Fibroblast of skin of abdomen (primary cell): ENCODE results near the gene HERC2.
"Not testable (repeated sequence)": the region's sequence is repeated elsewhere in the genome, so short reads cannot be mapped to it uniquely, and the experiment has no call there.

ENCODE experiments used
- DNase-seq: peaks from one replicate; pipeline ENCODE4 v3.0.0-alpha.2; 2013

Gene HERC2

DNA sequence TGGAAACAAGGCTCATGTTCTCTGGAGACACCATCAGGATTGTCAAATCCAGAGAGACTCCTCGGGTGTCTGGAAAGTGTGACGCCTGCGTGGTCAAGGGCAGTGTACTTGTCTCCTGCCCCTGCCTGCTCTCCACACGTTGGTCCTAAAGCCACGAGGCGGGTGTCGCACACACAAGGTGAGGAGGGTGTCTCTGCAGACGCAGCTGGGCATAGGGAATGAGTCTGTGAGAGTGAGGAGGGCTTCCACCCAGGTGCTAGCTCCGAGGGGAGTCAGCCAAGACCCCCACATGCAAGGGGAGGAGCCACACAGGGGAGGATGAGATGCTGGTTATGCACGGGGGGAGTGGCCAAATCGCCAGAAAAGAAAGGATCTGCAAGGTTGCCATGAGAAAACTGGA lies 194.9 kb downstream of the HERC2 start:
- no peak for DNase-seq

DNA sequence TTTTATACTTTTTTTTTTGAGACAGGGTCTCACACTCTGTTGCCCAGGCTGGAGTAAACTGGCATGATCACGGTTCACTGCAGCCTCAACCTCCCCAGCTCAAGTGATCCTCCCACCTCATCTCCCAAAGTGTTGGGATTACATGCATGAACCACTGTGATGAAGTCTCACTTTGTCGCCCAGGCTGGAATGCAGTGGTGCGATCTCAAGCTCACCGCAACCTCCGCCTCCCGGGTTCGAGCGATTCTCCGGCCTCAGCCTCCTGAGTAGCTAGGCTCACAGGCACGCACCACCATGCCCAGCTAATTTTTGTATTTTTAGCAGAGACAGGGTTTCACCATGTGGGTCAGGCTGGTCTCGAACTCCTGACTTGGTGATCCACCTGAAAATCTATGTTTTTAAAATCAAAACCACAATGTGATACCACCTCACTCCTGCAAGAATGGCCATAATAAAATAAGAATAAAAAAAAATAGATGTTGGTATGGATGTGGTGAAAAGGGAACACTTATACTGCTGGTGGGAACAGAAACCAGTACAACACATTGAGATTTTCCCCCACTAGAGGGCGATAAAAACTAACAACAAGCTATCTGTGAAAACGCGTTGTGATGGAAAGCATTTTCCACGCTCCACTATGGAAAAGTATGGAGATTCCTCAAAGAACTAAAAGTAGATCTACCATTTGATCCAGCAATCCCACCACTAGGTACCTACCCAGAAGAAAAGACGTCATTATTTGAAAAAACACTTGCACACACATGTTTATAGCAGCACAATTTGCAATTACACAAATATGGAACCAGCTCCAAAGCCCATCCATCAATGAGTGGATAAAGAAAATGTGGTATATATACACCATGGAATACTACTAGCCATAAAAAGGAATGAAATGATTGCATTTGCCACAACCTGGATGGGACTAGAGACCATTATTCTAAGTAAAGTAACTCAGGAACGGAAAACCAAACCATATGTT lies 196.0 kb downstream of the HERC2 start:
- DNase-seq = peak; percentile 52

DNA sequence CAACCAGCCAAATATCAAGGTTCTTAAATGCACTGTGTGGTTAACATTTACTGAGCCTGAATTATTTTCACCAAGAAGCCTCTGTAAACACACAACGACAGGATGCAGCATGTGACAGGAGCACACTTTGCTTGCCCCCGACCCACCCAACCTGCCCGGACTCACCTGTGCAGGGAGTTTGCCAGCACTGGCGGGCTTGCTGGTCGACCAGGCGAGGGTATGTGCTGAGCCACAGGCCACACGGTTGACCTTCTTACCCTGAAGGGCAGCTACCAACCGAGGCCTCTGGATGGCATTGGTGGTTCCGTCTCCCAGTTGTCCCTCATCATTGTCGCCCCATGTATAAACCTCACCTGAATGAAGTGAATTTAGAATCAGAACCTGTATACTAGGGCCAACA lies 197.1 kb downstream of the HERC2 start:
- DNase-seq = no peak

DNA sequence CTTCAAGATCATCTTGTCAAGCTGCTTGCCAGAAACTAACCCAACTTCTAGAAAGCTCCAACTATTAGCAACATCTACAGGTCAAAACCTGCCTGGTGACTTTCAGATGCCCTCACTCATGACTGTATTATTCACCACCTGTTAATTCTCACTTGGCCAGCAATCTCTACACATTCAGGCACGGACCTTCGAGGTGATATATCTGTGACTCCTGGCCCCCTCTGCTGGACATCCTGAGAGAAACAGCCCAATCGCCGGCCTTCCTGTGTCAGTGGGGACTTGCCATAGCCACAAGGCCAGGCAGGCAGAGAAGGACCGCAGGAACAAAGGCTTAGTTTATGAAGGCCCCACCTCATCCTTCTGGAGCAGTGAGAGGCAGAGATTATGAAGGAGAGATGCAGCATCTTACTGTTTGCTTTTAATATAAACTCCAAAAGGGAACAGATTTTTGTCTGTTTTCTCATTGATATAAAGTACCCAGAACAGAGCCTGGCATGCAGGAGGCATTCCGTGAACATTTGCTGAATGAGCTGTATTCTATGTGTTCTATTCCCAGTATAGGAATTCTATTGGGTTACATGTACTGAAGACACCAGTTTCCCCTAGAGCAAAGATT lies 198.5 kb downstream of the HERC2 start:
- DNase-seq = peak; percentile 64

DNA sequence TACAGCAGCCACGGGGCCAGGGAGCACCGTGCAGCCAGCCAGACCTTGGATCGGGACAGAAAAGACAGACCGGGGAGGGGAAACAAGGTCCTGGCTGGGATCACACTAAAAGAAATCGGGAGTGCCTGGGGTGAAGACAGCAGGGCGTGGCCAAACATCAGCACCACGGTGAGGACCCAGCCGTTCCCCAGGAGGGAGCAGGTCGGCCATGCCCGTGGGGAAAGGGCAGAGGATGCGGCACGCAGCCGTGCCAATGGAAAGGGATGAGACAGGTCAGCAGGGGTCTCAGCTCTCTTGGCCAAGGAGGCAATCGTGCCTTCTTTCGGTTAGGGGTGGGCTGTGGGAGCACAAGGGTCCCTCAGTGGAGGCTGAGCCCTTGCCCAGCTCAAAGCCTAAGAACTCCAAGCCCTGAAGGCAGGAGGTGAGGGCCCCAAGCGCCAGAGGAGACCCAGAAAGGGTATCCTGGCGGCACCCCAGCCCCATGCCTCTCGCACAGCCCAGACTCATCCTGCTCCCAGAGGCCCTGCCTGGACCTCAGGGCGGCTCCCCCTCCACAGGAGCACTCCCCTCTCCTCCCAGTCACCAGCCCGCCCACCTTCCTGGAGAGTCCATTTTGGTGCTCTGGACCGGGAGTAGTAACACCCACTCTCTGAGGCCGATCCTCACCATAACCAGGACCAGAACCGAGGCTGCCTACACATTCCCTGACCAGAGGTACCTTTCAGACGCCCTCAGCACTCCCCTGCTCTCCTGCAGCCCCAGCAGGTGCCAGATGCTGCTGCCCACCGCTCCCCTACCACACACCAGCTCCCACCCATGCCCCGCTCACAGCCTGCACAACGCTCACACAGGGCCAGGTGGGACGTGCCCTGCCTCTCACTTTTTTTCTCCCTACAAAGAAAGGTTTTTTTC lies 199.7 kb downstream of the HERC2 start:
- DNase-seq = no peak

DNA sequence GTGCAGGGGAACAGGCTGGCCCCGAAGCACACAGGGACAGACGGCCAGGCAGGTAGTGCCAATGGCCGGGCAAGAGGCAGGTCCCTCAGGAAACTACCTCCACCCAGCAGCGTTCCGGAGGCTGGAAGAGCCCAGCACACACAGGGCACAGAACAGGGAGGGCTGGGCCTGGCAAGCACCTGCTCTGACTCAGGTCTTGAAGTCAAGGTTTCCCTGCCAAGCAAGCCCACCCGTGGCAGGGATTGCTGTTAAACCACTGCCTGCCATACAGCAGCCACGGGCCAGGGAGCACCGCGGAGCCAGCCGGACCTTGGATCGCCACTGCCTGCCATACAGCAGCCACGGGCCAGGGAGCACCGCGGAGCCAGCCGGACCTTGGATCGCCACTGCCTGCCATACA lies 200.4 kb downstream of the HERC2 start:
- not testable (repeated sequence) for DNase-seq

DNA sequence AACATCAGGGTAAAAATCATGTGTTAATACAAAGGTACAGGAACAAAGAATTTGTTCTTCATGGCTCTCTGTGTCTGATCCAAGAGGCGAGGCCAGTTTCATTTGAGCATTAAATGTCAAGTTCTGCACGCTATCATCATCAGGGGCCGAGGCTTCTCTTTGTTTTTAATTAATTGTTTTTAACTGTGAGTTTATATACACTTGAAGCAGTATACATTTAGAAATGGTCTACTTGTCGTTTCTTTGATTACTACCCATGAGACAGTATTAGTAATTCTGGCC lies 201.7 kb downstream of the HERC2 start:
- DNase-seq = no peak

DNA sequence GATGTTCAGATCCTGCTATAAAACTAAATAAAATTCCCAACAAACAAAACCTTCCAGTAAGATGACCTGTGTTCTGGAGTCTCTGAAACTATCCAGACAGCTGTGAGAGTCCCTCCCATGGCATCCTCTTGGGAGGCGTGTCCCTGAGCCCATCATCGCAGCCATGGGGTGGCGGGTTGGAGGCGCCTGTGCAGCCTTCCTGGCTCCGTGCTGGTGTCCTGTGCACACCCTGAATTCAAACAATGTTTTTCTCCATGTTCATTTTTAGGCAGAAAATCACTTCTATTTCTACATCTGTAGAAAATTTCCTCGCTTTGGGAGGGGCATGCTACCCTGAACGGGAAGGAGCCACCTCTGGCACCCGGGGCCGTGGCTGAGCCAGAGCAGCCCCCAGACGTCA lies 203.4 kb downstream of the HERC2 start:
- no peak for DNase-seq

DNA sequence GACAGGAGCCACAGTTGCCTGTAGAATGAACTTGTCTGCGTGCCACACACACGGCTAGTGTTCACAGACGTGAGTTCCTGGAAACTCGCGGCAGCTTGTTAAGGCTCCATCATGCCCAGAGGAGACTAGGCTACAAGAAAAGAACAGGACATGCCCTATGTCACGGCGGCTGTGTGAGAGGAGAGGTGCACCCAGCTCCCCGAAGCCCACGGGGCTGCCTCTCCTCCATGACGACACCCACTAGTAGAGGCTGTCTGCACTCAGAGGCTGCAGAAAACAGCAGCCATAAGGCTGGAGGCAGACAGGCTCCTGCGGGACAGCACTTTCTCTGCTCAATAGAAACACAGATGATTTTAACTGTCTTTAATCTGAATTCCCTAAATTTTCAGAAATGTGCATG lies 203.9 kb downstream of the HERC2 start:
- DNase-seq = no peak

DNA sequence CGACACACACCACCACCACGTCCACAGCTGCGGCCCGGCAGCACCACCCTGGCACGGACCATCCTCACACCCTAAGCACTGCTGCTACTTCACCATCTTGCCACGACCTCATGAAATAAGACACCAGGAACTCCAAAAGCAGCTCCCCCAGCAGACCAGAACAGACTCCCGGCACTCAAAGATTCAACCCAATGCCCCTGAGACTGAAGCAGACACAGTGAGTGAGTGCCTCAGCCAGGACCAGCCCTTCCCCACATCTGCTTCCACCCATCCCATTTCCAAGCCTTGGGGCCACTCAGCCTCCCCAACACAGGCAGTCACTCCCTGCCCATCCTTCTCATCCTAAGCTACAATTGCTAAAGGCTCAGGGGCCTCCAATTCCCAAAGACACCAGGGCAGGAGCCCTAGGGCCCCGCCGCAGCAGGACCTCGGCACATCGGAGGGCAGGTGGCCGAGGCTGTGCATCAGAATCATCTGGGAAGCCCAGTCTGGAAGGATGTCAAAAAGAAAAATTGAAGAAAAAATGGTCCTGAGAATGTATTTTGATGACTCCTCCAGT lies 204.5 kb downstream of the HERC2 start:
- DNase-seq = no peak

DNA sequence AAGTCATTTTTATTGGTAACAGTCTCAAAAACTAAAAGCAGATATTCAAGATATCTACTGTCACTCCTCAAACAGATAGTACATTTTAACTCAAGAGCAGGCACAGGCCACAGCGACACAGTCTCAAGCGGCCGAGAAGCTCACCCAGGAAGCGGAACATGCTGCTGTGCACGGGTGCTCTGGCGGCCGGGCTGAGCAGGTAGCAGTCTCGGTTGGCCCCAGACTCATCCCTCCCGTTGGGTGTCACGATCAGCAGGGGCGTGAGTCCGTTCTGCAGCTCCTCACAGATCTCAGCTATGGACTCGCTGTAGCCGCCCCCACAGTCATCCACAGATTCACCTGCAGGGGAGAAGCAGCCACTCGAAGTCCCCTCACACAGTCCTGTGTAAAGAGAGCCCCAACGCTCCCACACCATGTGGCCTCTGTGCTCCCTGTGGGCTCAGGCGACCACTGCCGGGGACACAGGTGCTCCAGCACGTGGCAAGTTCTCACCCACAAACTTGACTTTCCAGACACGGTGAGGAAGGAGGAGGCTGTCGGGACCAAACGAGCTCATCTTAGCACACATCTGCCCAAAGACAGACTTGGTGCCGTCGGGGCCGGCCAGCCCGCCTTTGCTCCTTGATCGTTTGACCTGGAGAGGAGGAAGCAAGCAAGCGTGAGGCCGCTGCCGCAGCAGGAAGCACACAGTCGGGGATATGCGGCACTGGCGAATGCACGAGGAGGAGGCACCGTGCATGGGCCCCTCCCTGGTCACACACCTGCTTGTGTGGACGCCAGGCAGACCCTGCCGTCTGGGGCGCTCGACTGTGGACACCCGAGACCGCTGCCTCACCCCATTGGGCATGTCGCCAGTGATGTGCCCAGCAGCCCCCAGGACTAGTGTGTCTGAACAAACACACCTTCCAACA lies 205.2 kb downstream of the HERC2 start:
- DNase-seq = no peak

DNA sequence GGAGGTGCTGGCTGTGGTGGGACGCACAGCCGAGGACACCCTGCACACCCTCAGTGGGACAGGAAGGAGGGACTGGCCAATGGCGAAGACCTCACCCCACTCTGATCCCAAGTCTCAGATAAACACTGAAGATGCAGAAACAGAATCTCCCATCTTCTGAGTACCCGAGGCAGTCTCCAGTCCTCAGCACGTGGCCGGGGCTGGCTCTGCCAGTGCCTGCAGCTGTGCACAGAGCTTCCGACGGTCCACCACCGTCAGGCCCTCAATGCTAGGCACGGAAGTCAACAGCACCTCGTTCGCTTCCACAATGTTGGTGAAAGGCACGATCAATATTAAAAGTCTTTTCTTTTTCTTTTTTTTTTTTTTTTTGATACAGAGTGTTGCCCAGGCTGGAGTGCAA lies 206.1 kb downstream of the HERC2 start:
- DNase-seq = no peak

DNA sequence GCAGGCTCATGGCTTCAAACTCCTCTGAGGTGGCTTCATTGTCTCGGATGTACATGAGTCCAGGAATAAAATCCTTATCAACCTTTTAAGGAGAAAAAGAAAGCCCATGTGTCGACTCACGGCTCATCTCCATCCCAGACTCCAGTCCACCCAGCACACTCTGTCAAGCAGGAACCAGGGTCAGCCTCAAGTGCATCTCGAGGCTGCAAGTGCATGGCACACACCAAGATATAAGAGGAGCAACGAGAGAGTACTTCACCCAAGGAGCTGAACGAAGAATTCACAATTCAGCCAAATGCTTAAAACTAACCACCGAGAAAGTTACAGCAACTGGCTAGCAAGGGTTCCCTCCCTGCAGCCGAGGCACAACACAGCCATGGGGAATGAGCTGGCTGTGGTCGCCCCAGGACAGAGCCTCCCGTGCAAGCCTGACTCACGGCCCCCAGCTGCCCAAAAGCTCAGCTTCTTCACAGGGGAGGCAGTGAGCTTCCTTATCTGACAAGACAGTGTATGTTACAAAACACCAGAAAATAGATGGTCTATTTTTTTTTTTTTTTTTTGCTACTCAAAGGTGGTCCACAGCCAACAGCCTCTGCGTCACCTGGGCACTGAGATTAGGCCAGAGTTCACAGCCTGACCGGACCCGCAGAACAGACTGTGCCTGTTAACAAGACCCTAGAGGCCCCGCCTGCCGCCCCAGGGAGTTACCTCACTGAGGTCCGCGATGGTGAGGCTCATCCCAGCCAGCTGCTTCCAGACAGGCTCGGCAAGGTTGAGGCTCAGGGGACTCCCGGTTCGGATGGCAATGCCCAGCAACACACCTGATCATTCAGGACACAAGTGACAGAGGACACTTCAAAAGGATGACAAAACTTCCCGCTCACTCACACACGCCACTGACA lies 207.0 kb downstream of the HERC2 start:
- no peak for DNase-seq

DNA sequence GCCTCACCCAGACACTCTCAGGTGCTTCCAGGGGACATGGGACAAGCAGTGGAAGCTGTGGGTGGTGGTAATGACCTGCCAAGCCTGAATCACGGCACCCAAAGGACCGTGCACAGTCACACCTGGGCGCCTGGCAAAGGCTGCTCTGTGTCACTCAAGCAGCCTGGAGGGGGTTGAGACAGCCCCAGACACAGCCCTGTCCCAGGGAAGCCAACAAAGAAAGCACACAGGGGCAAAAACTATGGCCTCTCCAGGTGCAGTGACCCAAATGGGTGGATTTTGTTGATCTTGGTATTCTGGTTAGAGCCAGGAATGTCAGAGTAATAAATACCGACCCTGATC lies 207.9 kb downstream of the HERC2 start:
- no peak for DNase-seq

DNA sequence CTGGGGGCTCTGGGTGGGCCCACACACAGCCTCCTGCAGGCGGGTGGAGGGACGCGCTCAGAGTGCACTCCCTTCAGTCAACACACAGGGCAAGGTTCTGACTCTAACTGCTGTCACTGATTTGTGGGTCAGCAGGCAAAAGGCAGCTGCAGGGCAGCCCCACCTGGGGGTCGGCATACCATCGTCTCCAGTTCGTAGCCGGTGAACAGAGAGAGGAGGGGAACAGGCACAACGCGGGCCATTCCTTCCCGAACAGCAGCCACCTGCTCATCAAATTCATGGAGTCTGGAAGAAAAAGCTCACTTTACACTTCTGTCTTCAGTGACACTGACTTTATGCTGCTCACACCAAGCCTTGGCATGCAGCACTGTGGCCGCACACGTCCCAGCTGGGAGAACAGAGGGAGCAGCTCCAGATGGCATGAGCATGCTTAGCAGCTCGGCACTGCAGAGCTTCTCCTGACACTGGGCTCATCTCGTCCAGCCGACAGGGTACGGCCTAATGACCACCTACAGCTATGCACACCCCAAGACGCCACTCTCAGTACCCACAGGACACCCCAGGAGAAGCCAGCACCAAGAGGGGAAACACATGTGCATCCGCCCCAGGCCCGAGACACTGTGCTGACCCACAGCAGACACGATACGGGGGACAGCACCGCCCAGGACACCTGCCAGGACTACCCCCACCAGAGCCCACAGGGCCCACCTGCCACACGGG lies 208.4 kb downstream of the HERC2 start:
- DNase-seq = no peak

DNA sequence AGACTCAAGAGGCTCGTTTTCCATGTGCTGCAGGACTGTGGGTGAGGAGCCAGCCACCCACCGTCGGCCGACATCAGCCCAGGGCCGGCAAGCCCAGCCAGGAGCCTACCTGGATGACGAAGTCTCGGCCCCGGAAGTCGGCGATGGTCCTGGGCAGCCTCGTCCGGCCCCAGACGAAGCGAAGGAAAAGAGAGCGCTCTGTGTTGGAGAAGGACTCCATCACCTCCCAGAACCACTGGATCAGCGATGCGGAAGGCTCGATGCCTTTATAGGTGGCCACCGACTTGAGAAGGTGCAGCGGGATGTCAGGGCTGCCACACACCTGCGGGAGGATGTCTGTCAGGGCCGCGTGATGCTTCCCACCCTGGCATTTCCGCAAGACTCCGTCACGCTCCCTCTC lies 209.0 kb downstream of the HERC2 start:
- no peak for DNase-seq

DNA sequence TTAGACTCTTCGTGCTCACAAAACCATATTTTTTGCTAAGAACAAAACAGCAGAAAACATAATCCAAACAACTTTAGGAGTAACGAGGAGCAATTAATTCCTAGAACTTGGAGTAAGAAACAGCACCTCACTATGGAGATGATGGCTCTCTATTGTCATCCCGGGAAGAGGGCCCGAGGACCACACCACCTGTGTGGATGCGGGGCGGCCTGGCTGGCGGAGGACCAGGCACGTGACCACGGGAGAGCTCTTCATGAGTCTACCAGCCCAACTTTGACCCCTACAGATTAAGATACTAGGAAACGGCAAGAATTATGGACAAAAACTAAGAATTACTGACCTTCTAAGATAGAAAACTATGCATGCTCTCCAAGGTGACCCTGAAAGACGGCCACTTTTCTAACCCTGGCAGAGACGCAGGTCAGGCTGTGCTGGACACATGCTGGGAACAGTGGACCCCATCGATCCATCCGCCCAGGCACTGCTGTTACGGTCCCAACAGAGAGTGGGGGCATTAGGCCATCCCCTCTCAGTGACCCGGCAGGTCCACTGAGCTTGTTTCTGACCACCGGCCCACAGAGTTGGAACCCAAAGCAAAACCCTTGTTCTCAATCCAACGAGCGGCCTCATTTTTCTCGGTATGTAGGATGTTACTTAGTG lies 209.7 kb downstream of the HERC2 start:
- no peak for DNase-seq

DNA sequence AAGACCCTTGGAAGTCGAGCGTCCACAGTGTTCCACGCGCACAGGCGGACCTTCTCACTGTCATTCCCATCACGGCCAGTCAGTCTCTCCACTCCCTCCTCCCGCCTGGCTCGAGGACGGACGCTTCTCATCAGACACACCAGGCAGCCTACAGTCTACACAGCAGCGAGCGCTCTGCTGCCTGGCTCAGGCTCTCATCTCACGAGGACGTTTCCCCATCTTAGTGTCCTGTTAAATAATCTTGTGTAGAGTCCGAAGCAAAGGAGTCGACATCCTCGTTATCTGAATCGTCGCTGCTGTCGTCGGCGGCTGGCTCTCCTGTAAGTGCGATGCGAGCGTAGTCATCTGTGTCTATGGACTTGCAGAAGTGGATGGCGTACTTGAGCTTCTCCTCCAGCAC lies 210.4 kb downstream of the HERC2 start:
- DNase-seq = no peak

DNA sequence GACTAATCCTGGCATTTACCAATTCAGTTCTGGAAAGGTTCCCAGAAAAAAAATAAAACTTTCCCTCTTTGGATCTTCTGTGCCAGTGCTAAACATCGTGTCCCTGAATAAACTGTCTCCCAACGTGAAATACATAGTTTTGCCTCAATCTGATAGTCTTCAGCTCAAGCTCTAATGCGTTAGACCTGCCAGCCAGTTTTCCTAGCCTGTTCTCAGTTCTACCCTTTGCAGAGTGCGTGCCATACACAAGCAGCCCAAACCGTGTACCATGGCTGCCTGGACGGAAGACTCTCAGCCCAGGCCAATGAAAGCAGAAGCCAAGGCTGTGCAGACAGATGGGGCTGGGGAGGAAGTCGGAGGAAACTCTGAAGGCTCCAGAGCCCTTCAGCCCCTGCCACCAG lies 211.5 kb downstream of the HERC2 start:
- DNase-seq = no peak
